ENCODE measurements around the gene ORM1.
"Not testable (repeated sequence)": the region's sequence is repeated elsewhere in the genome, so short reads cannot be mapped to it uniquely, and the experiment has no call there.

ORM1 gene

DNA sequence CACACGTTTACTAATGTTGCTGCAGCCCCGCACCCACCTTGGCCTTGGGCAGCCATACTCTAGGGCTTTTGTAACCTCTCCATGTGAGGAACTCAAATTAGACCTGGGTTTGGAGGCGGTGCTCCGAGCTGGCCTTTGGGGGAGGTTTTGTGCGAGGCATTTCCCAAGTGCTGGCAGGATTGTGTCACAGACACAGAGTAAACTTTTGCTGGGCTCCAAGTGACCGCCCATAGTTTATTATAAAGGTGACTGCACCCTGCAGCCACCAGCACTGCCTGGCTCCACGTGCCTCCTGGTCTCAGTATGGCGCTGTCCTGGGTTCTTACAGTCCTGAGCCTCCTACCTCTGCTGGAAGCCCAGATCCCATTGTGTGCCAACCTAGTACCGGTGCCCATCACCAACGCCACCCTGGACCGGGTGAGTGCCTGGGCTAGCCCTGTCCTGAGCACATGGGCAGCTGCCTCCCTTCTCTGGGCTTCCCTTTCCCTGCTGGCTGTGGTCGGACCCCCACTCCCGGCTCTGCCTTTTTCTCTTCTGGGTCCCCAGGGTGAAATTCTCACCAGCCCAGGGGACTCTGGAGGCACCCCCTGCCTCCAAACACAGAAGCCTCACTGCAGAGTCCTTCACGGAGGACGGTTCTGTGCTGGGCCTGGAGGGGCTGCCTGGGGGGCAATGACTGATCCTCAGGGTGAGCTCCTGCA, at the start of gene ORM1:
Gene ORM1, plus strand, starts transcription at position 268 of the 701 bp plus-strand sequence. Its CDS starts 36 bp downstream, at position 304.
- DNase-seq (ENCODE audit: low spot score); in situ Hi-C loops (cut with MboI; ENCODE audit: low sequenced_read_pairs, unreplicated experiment): not testable (repeated sequence)

DNA sequence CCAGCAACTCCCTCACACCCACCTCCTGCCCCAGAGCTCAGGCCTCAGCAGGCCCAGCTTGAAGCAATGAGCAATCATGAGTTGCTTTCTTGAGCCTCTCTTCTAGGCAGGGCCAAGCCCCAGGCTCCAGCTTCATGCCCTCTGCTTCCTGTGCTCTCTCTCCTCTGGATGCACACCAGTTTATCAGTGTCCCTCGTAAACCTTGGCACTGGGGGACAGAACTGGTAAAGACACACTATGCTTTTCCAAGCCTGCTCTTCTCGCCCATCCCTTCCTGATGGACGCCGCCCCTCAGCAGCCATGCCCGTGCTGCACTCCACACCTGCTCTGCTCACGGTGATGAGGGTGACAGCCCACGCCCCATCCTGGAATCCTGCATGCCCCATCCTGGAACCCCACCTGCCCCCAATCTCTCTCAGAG, 49.4 kb upstream of the ORM1 start:
- TF ChIP-seq, protein P1, sequence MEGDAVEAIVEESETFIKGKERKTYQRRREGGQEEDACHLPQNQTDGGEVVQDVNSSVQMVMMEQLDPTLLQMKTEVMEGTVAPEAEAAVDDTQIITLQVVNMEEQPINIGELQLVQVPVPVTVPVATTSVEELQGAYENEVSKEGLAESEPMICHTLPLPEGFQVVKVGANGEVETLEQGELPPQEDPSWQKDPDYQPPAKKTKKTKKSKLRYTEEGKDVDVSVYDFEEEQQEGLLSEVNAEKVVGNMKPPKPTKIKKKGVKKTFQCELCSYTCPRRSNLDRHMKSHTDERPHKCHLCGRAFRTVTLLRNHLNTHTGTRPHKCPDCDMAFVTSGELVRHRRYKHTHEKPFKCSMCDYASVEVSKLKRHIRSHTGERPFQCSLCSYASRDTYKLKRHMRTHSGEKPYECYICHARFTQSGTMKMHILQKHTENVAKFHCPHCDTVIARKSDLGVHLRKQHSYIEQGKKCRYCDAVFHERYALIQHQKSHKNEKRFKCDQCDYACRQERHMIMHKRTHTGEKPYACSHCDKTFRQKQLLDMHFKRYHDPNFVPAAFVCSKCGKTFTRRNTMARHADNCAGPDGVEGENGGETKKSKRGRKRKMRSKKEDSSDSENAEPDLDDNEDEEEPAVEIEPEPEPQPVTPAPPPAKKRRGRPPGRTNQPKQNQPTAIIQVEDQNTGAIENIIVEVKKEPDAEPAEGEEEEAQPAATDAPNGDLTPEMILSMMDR (IDR thresholded peaks at IDR 0.05; ENCODE audit: borderline replicate concordance, control extremely low read depth, extremely low read depth, insufficient read depth, missing control alignments): no peak
- in situ Hi-C loops (cut with MboI; ENCODE audit: low sequenced_read_pairs, unreplicated experiment): no loop called here
- DNase-seq (ENCODE audit: low spot score): no peak

DNA sequence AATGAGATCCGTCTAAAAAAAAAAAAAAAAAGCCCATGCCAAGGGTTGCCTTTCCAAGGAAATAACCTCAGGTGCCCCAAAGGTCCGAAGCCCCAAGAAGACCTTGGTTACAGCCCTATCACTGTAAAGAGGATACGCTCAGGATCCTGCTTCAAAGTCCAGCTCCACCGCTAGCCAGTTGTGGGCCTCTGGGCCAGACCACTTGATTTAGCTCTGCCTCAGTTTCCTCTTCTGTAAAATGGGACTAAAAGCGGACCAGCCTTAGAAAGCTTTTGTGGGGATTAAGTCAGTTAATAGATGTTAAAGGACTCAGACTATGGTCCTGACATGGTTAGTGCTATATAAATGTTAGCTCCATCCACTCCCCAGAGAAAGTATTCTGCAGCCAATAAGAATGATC, 48.7 kb upstream of the ORM1 start:
- no peak for DNase-seq (ENCODE audit: low spot score)
- in situ Hi-C loops (cut with MboI; ENCODE audit: low sequenced_read_pairs, unreplicated experiment): no loop called here
- TF ChIP-seq, protein P1 (IDR thresholded peaks at IDR 0.05; ENCODE audit: borderline replicate concordance, control extremely low read depth, extremely low read depth, insufficient read depth, missing control alignments): no peak

DNA sequence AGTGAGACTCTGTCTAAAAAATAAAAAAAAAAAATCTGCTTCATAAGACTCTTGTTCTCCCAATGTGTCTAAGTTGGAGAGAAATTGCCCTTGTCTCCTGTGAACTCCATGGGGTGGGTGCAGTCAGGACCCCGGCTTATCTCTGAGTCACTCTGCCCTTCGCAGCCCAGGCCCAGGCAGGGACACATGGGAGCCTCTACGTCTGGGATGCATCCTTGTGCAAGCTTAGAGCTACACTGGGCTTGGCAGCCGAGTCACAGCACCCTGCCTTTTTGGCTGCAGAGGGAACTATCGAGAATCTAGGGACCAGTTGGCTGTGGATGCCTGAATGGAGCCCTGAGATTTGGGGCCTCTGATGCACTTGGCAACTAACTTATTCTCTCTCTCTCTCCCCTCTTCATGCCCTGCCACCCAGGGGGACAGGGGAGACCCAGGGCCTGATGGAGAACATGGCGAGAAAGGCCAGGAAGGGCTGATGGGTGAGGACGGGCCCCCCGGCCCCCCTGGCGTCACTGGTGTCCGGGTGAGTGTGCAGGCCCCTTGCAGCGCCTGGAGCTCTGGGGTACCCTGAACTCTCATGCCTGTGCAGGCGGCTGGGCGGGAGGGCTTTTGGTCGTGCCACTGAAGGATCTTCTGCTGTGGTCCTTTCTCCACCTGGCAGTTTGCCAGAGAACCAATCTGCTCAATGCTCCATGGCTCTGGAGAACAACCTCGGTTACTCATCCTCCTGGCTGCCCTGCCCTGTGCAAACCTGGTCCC, 47.5 kb upstream of the ORM1 start:
- TF ChIP-seq, protein P1 (IDR thresholded peaks at IDR 0.05; ENCODE audit: borderline replicate concordance, control extremely low read depth, extremely low read depth, insufficient read depth, missing control alignments): no peak
- in situ Hi-C loops (cut with MboI; ENCODE audit: low sequenced_read_pairs, unreplicated experiment): no loop called here
- no peak for DNase-seq (ENCODE audit: low spot score)

DNA sequence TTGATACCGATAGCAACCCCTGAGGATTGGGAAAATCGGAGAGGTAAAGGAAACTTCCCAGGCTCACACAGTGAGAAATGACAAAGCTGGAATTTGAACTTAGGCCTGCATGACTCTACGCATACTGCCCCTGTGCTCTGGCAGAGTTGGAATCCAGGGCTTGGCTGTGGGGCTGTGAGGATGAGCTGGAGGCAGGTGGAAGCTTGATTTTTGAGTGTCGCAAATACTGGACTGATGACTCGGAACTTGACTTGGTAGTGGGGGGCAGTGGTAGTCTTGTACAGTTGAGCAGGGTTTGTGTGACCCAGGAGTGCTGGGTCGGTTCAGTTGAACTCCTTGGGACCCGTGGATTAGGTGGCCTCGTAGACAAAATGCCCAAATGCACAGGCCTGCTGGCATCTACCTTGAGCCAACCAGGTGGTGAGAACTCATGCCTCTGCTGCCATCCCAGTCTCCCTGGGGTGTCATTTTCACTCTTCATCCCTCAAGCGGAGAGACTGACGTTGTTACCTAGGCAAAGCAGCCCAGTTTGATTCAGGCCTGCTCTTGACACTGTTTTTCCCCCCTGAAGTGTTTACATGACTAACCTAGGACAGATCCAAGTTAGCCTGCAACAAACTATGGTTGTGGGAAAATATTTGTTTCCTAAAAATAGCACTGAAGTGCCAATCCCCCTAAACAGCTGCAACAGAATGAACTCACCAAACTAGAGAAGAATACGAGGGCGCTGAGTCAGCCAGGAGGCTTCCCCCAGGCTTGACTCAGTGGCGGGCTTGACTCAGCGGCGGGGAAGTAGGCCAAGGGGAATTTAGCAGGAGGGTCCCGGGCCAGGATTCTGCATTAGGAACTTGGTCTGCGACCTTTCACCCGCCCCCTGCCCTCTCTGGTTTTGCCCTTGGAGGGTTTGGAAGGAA, 45.7 kb upstream of the ORM1 start:
- TF ChIP-seq, protein P1 (IDR thresholded peaks at IDR 0.05; ENCODE audit: borderline replicate concordance, control extremely low read depth, extremely low read depth, insufficient read depth, missing control alignments): no peak
- DNase-seq (ENCODE audit: low spot score): no peak
- in situ Hi-C loops (cut with MboI; ENCODE audit: low sequenced_read_pairs, unreplicated experiment): no loop called here

DNA sequence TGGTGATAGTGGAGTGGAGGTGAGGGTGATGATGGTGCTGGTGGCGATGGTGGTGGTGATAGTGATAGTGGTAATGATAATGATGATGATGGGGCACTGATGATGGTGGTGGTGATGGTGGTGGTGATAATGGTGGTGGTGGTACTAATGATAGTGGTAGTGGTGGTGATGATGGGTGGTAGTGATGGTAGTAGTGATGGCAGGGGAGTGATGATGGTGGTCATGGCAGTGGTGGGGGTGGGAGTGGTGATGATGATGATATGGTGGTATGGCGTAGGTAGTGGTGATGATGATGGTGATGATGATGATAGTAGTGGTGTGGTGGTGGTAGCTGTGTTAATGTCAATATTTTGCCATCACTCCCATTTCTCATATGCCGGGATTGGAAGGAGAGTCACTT, 44.5 kb upstream of the ORM1 start:
- TF ChIP-seq, protein P1 (IDR thresholded peaks at IDR 0.05; ENCODE audit: borderline replicate concordance, control extremely low read depth, extremely low read depth, insufficient read depth, missing control alignments): no peak
- in situ Hi-C loops (cut with MboI; ENCODE audit: low sequenced_read_pairs, unreplicated experiment): no loop called here

More for the DNA sequence above, 44.5 kb upstream of the ORM1 start:
- no peak for DNase-seq (ENCODE audit: low spot score)
